ENCODE measurements around the gene C16orf92.

DNA sequence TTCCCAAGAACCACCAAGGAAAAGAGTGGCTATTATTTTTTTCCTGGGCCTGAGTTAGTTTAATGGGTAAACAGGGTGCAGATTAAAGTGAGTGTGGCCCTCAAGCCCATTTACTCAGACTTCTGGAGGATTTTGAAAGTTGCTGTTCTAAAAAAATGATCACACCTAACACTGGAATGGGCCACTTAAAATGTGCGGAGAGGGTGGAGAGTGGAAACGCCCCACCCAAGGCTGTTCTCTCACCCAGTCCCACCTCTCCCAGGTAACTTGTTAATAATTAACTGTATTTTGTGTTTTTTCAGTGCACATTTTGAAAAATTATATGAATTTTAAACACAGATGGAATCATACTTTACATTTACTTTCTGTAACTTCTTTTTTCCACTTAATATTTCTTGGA, 33.0 kb upstream of the C16orf92 start:
- TF ChIP-seq, protein P1, sequence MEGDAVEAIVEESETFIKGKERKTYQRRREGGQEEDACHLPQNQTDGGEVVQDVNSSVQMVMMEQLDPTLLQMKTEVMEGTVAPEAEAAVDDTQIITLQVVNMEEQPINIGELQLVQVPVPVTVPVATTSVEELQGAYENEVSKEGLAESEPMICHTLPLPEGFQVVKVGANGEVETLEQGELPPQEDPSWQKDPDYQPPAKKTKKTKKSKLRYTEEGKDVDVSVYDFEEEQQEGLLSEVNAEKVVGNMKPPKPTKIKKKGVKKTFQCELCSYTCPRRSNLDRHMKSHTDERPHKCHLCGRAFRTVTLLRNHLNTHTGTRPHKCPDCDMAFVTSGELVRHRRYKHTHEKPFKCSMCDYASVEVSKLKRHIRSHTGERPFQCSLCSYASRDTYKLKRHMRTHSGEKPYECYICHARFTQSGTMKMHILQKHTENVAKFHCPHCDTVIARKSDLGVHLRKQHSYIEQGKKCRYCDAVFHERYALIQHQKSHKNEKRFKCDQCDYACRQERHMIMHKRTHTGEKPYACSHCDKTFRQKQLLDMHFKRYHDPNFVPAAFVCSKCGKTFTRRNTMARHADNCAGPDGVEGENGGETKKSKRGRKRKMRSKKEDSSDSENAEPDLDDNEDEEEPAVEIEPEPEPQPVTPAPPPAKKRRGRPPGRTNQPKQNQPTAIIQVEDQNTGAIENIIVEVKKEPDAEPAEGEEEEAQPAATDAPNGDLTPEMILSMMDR (IDR thresholded peaks at IDR 0.05; ENCODE audit: low read length): no peak
- TF ChIP-seq EZH2 (IDR thresholded peaks at IDR 0.05; ENCODE audit: borderline replicate concordance, low read length): no peak
